Motor neuron (in vitro differentiated cells): ENCODE data around the gene AMER3. TPM values are rescaled to one million over a fixed set of nuclear protein-coding genes. Genes with fewer than 3 reads are reported as not detected.

Experiments
- ATAC-seq, 8 experiments: fragments of 200-7000 bp; cut with Tn5 transposase; replicated peaks in 6 of 8; 2 replicates each; pipeline ENCODE4 v1.8.0; 2021; ENCODE audit warnings: mild to moderate bottlenecking in 8 of 8, moderate library complexity in 8 of 8
- H3K27ac ChIP-seq, 2 donors: fragments of 250-450 bp; sonication (Bioruptor Pico); 2 replicates each; pipeline ENCODE4 v1.9.0; 2021; ENCODE audit warnings: antibody characterized with exemption in 2 of 2, mild to moderate bottlenecking in 2 of 2, moderate library complexity in 1 of 2
- H3K4me1 ChIP-seq, 2 donors: fragments of 250-450 bp; sonication (Bioruptor Pico); replicated peaks in 1 of 2; 2 replicates each; pipeline ENCODE4 v1.6.1; 2021; ENCODE audit warnings: antibody characterized with exemption in 2 of 2, mild to moderate bottlenecking in 2 of 2, moderate library complexity in 1 of 2
- H3K4me3 ChIP-seq, 5 donors: fragments of 250-450 bp; sonication (Bioruptor Pico); 2 replicates each; pipeline ENCODE4 v1.9.0; 2021; ENCODE audit warnings: antibody characterized with exemption in 5 of 5, mild to moderate bottlenecking in 5 of 5, moderate library complexity in 4 of 5
- WGBS, 10 experiments: fragments of 450-650 bp; shearing (Covaris generic); methylation state at CpG; one replicate each; pipeline ENCODE4 v1.0.0; 2022; 5-methylcytosine and 5-hydroxymethylcytosine counted together
- in situ Hi-C, 9 experiments: fragments of 400-800 bp; cut with MboI; loops; one replicate each; pipeline ENCODE4 v1.15.0; 2021; ENCODE audit warnings: low sequenced_read_pairs in 9 of 9, low pct_unique_long_range_greater_than_20kb in 2 of 9; ENCODE audit not compliant: unreplicated experiment in 9 of 9
- total RNA-seq, 8 experiments: library from RNA; unstranded; fragments of 300-600 nt; gene quantifications; 2 replicates each; pipeline versions ENCODE4 v1.2.3 to v1.2.4, GENCODE V29; 2022

The AMER3 gene
- total RNA-seq, 8 experiments from 2014 or later, result 0.09 to 11.3 (median 8.3) TPM

GRCh38 chr2:130735200-130735599 is 20.1 kb upstream of the AMER3 start:
- H3K4me3 ChIP-seq, result no peak overlapping the region
- in situ Hi-C loops, result no loop called here
- WGBS, 10 experiments, result 0 to 100% (median 100%) methylated on average over 1 to 3 of the region's 3 CpGs; no CpG with 5 or more reads in 1 of the 10 experiments
- no peaks in the 10 kb centered on the region for H3K4me1 ChIP-seq
- no peak for ATAC-seq
- H3K27ac ChIP-seq, result no peak overlapping the region

GRCh38 chr2:130736487-130736886 is 18.9 kb upstream of the AMER3 start:
- in situ Hi-C loops, result no loop called here
- no peak overlapping the region for H3K27ac ChIP-seq
- H3K4me1 ChIP-seq, result no peaks in the 10 kb centered on the region
- WGBS, 10 experiments, result 0 to 96% (median 86%) methylated on average over 1 to 6 of the region's 6 CpGs; no CpG with 5 or more reads in 3 of the 10 experiments
- H3K4me3 ChIP-seq, result no peak overlapping the region
- no peak for ATAC-seq

- Histone ChIP-seq H3K27ac (no peak overlapping the region), H3K4me3 (no peak overlapping the region), H3K4me1 (no peaks in the 10 kb centered on the region)
- WGBS, 10 experiments, result 13 to 100% (median 95%) methylated on average over 1 to 7 of the region's 14 CpGs; no CpG with 5 or more reads in 4 of the 10 experiments
- no peak for ATAC-seq
- in situ Hi-C loops, result no loop called here
Observed at GRCh38 chr2:130737592-130737991, 17.7 kb upstream of the AMER3 start.

- in situ Hi-C loops, result no loop called here
- ATAC-seq, result no peak
- Histone ChIP-seq H3K4me3 (no peak overlapping the region), H3K4me1 (no peaks in the 10 kb centered on the region), H3K27ac (no peak overlapping the region)
- WGBS, 10 experiments, result 40 to 100% (median 86%) methylated on average over 1 to 12 of the region's 12 CpGs; no CpG with 5 or more reads in 3 of the 10 experiments
Observed at GRCh38 chr2:130740671-130741070, 14.7 kb upstream of the AMER3 start.

GRCh38 chr2:130743278-130743677 is 12.1 kb upstream of the AMER3 start:
- no peak for ATAC-seq
- 0 to 94% (median 67%) methylated on average over 1 to 6 of the region's 8 CpGs; no CpG with 5 or more reads in 5 of the 10 experiments for WGBS, 10 experiments
- Histone ChIP-seq H3K27ac (no peak overlapping the region), H3K4me3 (no peak overlapping the region), H3K4me1 (no peaks in the 10 kb centered on the region)
- in situ Hi-C loops, result no loop called here

- no peaks in the 10 kb centered on the region for H3K4me1 ChIP-seq
- peak in 1 of 8 experiments; percentile 48 for ATAC-seq
- no peak overlapping the region for H3K27ac ChIP-seq
- no peak overlapping the region for H3K4me3 ChIP-seq
- in situ Hi-C loops, result no loop called here
- WGBS, 10 experiments, result 11 to 90% (median 43%) methylated on average over 1 to 10 of the region's 20 CpGs; no CpG with 5 or more reads in 2 of the 10 experiments
Observed at GRCh38 chr2:130744287-130745117, 10.8 kb upstream of the AMER3 start.

GRCh38 chr2:130749078-130749477 is 6.3 kb upstream of the AMER3 start:
- in situ Hi-C loops, result no loop called here
- no peak for ATAC-seq
- H3K4me1 ChIP-seq, result no peaks in the 10 kb centered on the region
- no peak overlapping the region for H3K4me3 ChIP-seq
- no peak overlapping the region for H3K27ac ChIP-seq
- WGBS, 10 experiments, result 36 to 98% (median 85%) methylated on average over 1 to 7 of the region's 9 CpGs; no CpG with 5 or more reads in 1 of the 10 experiments

- no peaks in the 10 kb centered on the region for H3K4me1 ChIP-seq
- H3K4me3 ChIP-seq, result no peak overlapping the region
- WGBS, 10 experiments, result 13 to 100% (median 60%) methylated on average over 1 to 5 of the region's 6 CpGs; no CpG with 5 or more reads in 2 of the 10 experiments
- in situ Hi-C loops, result no loop called here
- ATAC-seq, result no peak
- no peak overlapping the region for H3K27ac ChIP-seq
Observed at GRCh38 chr2:130749641-130750040, 5.7 kb upstream of the AMER3 start.

- 0 to 100% (median 38%) methylated on average over 1 to 4 of the region's 8 CpGs; no CpG with 5 or more reads in 1 of the 10 experiments for WGBS, 10 experiments
- in situ Hi-C loops, result no loop called here
- H3K4me3 ChIP-seq, result peak overlapping the region in 4 of 5 donors; percentile 55 to 73 (median 59)
- H3K4me1 ChIP-seq, result peaks cover 8 to 9% of the 10 kb centered on the region in 2 donors
- ATAC-seq, result no peak
- H3K27ac ChIP-seq, result no peak overlapping the region
Observed at GRCh38 chr2:130754811-130755210, 529 bp upstream of the AMER3 start.

- H3K4me3 ChIP-seq, result peak overlapping the region; percentile 55 to 73 (median 56)
Observed at GRCh38 chr2:130756053-130756873, 923 bp downstream of the AMER3 start.

GRCh38 chr2:130756874-130757668 is 1.7 kb downstream of the AMER3 start:
- peak overlapping the region; percentile 55 to 73 (median 56) for H3K4me3 ChIP-seq
- in situ Hi-C loops, result no loop called here
- 12 to 49% (median 30%) methylated on average over 2 to 13 of the region's 16 CpGs for WGBS, 10 experiments
- ATAC-seq, result peak in 2 of 8 experiments; percentile 21 to 36
- H3K4me1 ChIP-seq, result peaks cover 8 to 9% of the 10 kb centered on the region in 2 donors
- H3K27ac ChIP-seq, result peak overlapping the region in 1 of 2 donors; percentile 78

More at GRCh38 chr2:130756053-130756873, 923 bp downstream of the AMER3 start:
- Histone ChIP-seq H3K27ac (peak overlapping the region; percentile 59 to 78), H3K4me1 (peaks cover 8 to 9% of the 10 kb centered on the region in 2 donors)
- in situ Hi-C loops, result no loop called here
- 0 to 20% (median 4%) methylated on average over 5 to 12 of the region's 80 CpGs; no CpG with 5 or more reads in 7 of the 10 experiments for WGBS, 10 experiments
- peak; percentile 77 to 99 (median 80) for ATAC-seq

- ATAC-seq, result no peak
- 0 to 100% (median 73%) methylated on average over 1 to 9 of the region's 10 CpGs; no CpG with 5 or more reads in 2 of the 10 experiments for WGBS, 10 experiments
- Histone ChIP-seq H3K4me1 (peaks cover 8 to 9% of the 10 kb centered on the region in 2 donors), H3K27ac (no peak overlapping the region), H3K4me3 (no peak overlapping the region)
- in situ Hi-C loops, result no loop called here
Observed at GRCh38 chr2:130759906-130760753, 4.8 kb downstream of the AMER3 start.
